NCI-H187 (cell line): Measurements from ENCODE around the gene TCF12.

ENCODE experiments used
- DNase-seq, 2 experiments: peaks; one replicate each; lab custom pipeline; 2025; lab: John Stamatoyannopoulos, UW

The TCF12 gene

GRCh38 chr15:57255751-57256341, 337.4 kb downstream of the TCF12 start:
- no peak for DNase-seq

GRCh38 chr15:57256939-57257338, 338.5 kb downstream of the TCF12 start:
- DNase-seq: no peak

DNA sequence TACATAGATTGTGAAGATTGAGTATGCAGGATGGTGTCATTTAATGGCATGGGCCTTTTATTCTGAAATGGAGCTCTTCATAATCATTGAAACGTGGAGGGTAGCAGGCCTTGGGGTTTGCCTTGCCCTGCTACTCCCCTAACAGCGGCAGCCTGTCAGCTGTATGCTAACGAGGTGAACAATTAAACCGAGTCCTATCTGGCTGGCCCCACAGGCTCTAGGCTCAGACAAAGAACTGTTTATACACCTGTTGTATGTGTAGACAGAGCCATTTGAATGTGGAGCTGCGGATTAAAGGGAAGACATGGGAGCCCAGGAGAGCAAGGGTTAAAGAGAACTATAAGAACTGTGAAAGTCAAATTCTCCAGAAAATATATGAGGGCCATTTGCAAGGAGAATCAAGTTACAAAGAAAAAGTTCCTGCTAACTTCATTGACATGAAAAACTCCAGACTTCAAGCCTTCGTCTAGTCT, 341.2 kb downstream of the TCF12 start:
- peak; percentile 69 to 82 for DNase-seq

- DNase-seq: no peak
Measured at GRCh38 chr15:57263520-57263919, 345.1 kb downstream of the TCF12 start.

DNA sequence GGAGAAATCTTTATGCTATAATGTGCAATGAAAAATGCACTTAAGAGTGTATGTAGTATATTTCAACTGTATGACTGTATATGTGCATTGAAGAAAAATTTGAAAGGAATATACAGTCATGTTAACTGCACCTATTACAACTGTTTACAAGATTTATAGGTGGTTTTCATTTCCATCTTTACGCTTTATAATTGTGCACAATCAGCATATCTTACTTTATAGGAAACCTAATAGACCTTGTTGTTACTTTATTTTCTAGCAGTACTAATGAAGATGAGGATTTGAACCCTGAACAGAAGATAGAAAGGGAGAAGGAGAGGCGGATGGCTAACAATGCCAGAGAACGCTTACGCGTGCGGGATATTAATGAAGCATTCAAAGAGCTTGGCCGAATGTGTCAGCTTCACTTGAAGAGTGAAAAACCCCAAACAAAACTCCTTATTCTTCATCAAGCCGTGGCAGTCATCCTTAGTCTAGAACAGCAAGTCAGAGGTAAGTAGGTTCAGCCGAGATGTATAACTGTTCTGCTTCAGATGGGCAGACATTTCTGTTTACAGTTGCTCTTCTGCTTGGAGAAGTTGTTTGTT, 354.4 kb downstream of the TCF12 start:
- no peak for DNase-seq

DNA sequence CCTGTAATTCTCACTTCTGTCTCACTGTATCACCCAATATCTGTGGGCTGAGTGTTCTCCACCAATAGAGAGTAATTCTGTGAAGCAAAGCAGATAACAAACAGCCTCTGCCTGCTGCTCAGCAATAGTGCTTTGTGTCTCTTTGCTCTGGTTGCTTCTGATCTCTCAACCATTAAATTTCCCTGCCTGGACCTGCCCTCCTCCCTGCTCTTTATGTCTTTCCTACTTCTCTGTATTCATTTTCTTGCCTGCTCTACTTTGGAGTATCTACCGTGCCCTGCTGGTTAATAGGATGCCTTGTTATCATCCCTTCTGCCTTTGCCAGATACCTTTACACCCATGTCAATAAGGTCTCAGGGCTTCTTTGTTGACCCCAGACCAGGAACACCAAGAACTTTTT, 355.0 kb downstream of the TCF12 start:
- DNase-seq: no peak

- DNase-seq: no peak
Measured at GRCh38 chr15:57278439-57278838, 360.0 kb downstream of the TCF12 start.

GRCh38 chr15:57280464-57280863, 362.0 kb downstream of the TCF12 start:
- no peak for DNase-seq

DNA sequence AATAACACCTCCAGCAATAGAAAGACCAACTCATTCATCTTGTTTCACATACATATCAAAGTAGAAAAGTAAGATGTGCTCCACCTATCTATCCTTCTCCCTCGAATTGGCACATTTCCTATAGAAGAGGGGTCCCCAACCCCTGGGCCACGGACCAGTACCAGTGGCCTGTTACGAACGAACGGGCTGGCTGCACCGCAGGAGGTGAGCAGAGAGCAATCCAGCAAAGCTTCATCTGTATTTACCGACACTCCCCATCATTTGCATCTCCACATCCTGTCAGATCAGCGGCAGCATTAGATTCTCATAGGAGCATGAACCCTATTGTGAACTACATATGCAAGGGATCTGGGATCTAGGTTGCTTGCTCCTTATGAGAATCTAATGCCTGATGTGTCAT, 362.9 kb downstream of the TCF12 start:
- no peak for DNase-seq

DNA sequence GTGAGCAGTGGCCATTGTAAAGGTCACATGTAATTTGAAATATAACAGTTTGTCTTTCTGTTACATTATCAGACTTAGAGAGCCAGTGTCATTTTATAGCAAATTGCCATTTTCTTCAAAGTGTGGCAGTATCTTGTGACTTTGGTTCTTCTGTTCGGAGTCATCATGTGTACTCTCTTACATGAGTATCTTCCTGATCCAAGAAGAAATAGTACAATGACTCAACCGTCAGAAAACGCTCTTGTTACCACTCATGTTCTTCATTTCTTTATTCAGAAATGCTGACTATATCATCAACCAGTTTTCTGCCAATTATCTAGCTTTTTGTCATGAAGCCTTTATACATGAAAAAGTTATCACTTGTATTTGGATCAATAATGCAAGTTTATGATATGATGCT, 364.2 kb downstream of the TCF12 start:
- no peak for DNase-seq

DNA sequence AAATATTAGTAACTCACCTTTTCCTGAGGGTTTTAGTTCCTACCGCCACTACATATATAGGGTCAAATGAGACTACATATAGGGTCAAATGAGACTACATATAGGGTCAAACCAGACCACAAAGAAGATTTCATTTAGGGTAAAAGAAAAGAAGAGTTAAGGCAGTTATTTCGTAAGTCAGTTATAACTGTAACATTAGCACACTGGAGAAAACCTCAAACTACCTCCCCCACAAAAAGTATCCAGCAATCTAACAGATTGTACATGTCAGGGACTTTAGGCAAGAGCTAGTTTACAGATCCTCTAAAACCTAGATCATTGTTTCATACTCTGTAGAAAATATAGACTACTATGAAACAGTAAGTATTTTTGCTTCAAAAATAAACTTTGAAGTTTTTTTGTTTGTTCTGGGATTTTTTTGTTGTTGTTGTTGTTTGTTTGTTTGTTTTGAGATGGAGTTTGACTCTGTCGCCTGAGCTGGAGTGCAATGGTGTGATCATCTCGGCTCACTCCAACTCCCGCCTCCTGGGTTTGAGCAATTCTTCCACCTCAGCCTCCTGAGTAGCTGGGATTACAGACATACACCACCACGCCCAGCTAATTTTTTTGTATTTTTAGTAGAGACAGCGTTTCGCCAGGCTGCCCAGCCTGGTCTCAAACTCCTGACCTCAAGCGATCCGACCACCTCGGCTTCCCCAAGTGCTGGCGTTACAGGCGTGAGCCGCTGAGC, 365.5 kb downstream of the TCF12 start:
- DNase-seq: no peak

DNA sequence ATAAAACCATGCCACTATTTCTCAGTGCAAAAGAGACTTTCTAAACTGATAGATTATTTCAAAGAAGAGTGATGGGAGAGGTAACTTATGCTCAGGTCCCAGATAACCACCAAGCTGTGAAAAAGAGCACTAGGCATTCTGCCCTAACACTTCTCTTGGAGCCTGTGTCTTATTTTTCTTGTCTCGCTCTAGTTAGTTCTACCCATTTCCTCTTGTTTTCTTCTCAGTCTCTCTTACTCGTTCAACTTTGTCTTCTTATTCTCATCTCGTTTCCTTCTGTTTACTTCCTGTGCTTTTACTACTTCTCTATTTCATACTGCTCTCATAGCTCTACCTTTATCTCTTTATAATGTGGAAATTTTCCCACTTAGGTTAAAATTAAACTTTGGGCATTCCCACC, 366.1 kb downstream of the TCF12 start:
- DNase-seq: no peak

DNA sequence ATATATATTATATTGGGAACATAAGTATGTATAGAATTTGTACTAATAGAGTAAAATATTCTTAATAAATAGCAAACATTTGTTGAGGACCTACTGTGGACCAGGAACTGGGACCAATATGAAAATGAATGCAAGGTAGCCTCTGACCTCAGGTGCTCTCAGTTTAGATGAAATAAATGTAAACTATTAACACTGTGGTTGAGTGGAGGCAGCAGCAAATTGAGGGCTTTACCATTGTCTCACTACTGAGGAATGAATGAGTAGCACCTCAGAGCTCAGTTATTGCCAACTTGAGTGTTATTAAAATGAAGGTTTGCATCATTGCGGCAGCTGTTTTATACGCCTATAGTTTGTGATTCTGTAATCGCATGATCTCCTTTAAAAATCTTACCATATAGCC, 366.9 kb downstream of the TCF12 start:
- DNase-seq: no peak

DNA sequence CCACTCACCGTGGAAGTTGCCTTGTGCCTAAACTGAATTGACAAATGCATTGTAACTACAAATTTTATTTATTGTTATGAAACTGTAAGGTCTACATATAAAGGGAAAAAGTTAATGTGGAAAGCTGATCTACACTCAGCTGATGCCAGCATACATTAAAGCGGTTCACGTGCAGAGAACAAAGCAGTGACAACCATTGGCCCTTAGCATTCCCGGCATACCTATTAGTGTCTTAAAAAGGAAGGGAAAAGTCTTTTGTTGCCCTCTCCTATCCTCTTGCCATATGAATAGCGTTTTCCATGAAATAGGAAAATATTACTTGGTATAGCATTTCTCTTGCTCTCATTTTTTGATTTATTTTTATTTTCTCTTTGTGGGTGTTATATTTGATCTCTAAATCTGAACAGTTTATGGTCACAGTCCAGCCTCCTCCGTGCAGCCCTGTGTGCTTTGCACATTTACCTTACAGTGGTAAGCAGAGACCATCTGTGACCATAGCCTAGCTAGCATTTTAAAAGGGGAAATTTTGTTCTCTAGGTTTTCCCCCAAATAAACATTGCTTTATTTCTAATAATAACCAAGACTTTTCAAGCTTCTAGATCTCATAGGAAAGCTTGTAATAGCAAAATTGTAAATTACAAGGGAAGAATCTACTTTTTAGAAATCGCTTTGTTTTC, 368.1 kb downstream of the TCF12 start:
- no peak for DNase-seq

DNA sequence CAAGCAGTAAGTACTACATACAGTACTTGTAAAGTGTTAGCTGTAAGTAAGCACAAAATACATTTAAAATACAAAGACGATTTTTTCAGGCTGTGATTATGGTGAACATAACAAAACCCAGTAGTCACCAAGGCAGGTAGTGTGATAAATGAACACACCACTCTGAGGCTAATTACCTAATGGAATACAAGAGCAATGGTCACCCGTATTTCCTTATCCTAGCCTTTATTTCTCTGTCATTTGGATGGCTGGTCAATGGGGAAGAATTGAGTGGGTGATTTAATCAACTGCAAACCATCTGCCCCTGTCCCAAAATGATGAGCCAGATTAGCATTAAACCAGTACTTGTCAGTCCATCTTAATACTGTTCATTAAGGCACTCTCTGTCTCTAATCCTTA, 368.7 kb downstream of the TCF12 start:
- no peak for DNase-seq

DNA sequence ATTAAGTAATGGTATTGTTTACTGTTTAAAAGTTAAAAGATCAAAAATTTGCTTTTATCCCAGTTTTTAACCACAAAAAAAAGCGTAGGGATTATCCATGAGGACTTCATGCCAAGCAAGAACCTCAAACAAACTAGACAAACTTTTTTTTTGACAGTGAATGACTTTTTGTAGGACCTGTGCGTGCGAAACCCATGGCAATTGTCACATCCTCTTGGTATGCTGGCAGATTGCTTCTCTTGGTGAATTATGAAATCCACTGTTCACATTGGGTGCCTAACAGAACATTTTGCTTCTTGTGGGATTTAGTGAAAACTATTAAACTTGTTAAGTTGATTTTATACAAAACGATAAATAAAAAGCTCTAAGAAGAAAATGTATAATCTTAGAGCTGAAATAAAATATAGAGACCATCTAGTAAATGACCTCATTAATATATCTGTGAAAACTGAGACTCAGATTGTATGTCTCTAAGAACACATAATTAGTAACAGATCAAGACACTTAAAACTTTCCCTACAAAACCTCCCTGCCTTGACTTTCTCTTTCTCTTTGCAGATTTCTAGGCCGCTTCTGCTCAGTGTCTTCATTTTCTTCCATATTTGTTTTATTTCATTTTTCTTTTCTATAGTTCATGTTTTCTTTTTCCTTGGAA, 370.6 kb downstream of the TCF12 start:
- DNase-seq: no peak

DNA sequence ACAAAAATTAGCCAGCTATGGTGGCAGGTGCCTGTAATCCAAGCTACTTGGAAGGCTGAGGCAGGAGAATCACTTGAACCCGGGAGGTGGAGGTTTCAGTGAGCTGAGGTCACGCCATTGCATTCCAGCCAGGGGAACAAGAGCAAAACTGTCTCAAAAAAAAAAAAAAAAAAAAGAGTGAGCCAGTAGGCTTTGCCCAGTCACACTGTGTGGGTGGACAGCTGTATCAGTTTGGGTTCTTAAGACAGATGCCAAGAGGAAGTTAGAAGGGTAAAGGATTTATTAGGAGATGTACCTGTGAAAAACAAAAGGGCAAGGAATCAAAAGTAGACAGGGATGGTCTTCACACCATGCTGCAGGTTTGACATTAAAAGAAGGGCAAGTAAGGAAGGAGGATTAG, 371.7 kb downstream of the TCF12 start:
- DNase-seq: no peak

GRCh38 chr15:57290826-57291225, 372.4 kb downstream of the TCF12 start:
- no peak for DNase-seq

- DNase-seq: no peak
Measured at GRCh38 chr15:57296473-57297162, 378.2 kb downstream of the TCF12 start.

DNA sequence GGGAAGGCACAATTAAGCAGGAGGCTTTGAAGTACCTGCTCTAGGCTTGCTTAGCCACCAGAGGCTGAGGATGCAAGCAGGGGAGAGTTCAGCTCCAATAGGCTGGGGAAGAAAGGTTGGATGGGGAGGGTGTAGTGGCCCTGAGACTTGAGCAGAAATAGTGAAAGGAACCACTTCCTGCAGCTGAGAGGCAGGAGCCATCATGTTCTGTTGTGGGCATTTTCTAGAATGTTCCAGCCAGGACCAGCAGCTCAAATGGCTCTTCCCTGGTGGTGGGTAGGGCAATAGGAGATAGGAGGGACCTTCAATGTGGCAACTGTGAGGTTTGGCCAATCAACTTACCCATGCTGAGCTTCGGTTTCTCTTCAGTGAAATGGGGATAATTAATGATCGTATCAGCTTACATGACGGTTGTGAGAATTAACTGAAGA, 378.7 kb downstream of the TCF12 start:
- no peak for DNase-seq

- no peak for DNase-seq
Measured at GRCh38 chr15:57297630-57298029, 379.2 kb downstream of the TCF12 start.

GRCh38 chr15:57298204-57298603, 379.8 kb downstream of the TCF12 start:
- DNase-seq: no peak
